K562 (cell line): ENCODE results near the gene GLYATL1. TPM values are rescaled to one million over a fixed set of nuclear protein-coding genes. Genes with fewer than 3 reads are reported as not detected.

Experiments
- ATAC-seq: fragments of 200-7000 bp; cut with Tn5 transposase; 3 replicates; pipeline ENCODE4 v1.9.1; 2020; ENCODE audit warnings: moderate library complexity
- BruUV-seq: library from RNA; stranded (reverse); fragments of 400-500 nt; replicated peaks from 2 replicates; lab custom pipeline; 2021; lab: Mats Ljungman, UMichigan
- CTCF ChIA-PET: fragments of 300-600 bp; formaldehyde crosslinking; extraction: SDS; loops from one replicate; lab custom pipeline; 2021; ENCODE audit warnings: low intra/inter-chr PET ratio; lab: Yijun Ruan, JAX
- POLR2A ChIA-PET: fragments of 300-600, 350-650 bp; sonication (Branson Sonifier 250); formaldehyde crosslinking; extraction: SDS; loops from one replicate; lab custom pipeline; 2021; ENCODE audit warnings: antibody characterized with exemption, inconsistent platforms; lab: Yijun Ruan, JAX
- DNase-seq, 4 experiments: peaks; one replicate each; pipeline versions ENCODE4 v3.0.0 to v3.0.0-alpha.2; 2011 to 2018; ENCODE audit warnings: low spot score in 3 of 4, mixed read lengths in 3 of 4; ENCODE audit errors: extremely low read depth in 1 of 4
- FAIRE-seq: peaks from 2 replicates; lab custom pipeline; 2011; peaks lifted over from hg19 to GRCh38; lab: Jason Lieb, UNC
- H2AFZ ChIP-seq: 2 replicates; pipeline ENCODE4 v1.6.0; 2011; ENCODE audit warnings: low read depth, low read length, control low read depth, inconsistent platforms
- H3K27ac ChIP-seq: fragments of 200-600 bp; 3 replicates; pipeline ENCODE4 v1.8.0; 2011; ENCODE audit warnings: low read depth, mild to moderate bottlenecking, control low read depth, inconsistent platforms, low read length, moderate library complexity, mixed read lengths; ENCODE audit errors: extremely low read depth
- H3K27me3 ChIP-seq, 2 experiments: fragments of 300-600 bp in 1 of 2; 2 replicates in 1 of 2; 3 replicates in 1 of 2; pipeline versions ENCODE4 v1.6.0 to v1.8.0; 2011; ENCODE audit warnings: inconsistent platforms in 2 of 2, low read length in 2 of 2, mild to moderate bottlenecking in 1 of 2, mixed read lengths in 1 of 2, moderate library complexity in 1 of 2; ENCODE audit not compliant: control insufficient read depth in 2 of 2, insufficient read depth in 2 of 2
- H3K36me3 ChIP-seq: fragments of 300-600 bp; 3 replicates; pipeline ENCODE4 v1.8.0; 2011; ENCODE audit warnings: mild to moderate bottlenecking, low read length, inconsistent platforms; ENCODE audit not compliant: control insufficient read depth, insufficient read depth
- H3K4me1 ChIP-seq, 2 experiments: fragments of 200-600 bp in 1 of 2; replicated peaks in 1 of 2; 2 replicates in 1 of 2; 3 replicates in 1 of 2; pipeline versions ENCODE4 v1.5.1 to v1.8.0; 2011; ENCODE audit warnings: inconsistent platforms in 2 of 2, low read length in 2 of 2, mild to moderate bottlenecking in 1 of 2, mixed read lengths in 1 of 2, moderate library complexity in 1 of 2; ENCODE audit not compliant: control insufficient read depth in 2 of 2, insufficient read depth in 2 of 2
- H3K4me2 ChIP-seq: 2 replicates; pipeline ENCODE4 v1.6.1; 2011; ENCODE audit warnings: low read length, control low read depth, inconsistent platforms, mixed read lengths; ENCODE audit not compliant: insufficient read depth
- H3K4me3 ChIP-seq: fragments of 200-600 bp; sonication (generic), shearing (Covaris generic); 2 replicates; pipeline ENCODE4 v1.5.1; 2016; ENCODE audit warnings: control low read depth, inconsistent platforms
- H3K79me2 ChIP-seq: fragments of 200-600 bp; 3 replicates; pipeline ENCODE4 v1.8.0; 2011; ENCODE audit warnings: low read length, inconsistent platforms; ENCODE audit not compliant: control insufficient read depth, insufficient read depth
- H3K9ac ChIP-seq, 2 experiments: 2 replicates each; pipeline versions ENCODE4 v1.6.0 to v1.6.1; 2011; ENCODE audit warnings: low read depth in 2 of 2, low read length in 2 of 2, control low read depth in 1 of 2, inconsistent platforms in 1 of 2, mild to moderate bottlenecking in 1 of 2, mixed read lengths in 1 of 2; ENCODE audit not compliant: insufficient read depth in 1 of 2
- H3K9me1 ChIP-seq: one replicate; pipeline ENCODE4 v1.6.0; 2011; ENCODE audit warnings: inconsistent platforms, mild to moderate bottlenecking, low read length, moderate library complexity; ENCODE audit not compliant: control insufficient read depth, insufficient read depth
- H3K9me3 ChIP-seq: replicated peaks from 2 replicates; pipeline ENCODE4 v1.5.1; 2011; ENCODE audit warnings: low read depth, low read length, inconsistent platforms; ENCODE audit not compliant: control insufficient read depth, insufficient read depth
- H4K20me1 ChIP-seq: replicated peaks from 2 replicates; pipeline ENCODE4 v1.6.1; 2011; ENCODE audit warnings: low read length, inconsistent platforms, mixed read lengths; ENCODE audit not compliant: control insufficient read depth, insufficient read depth
- HNRNPL ChIP-seq: fragments of 200-400 bp; formaldehyde crosslinking; IDR thresholded peaks from 2 replicates; pipeline ENCODE4 v1.6.1; 2017; ENCODE audit warnings: low read depth, mild to moderate bottlenecking, low read length
- TCFL5 ChIP-seq: fragments of 250-450 bp; sonication (Bioruptor Pico); conservative IDR thresholded peaks from 2 replicates; pipeline ENCODE4 v1.6.1; 2021; ENCODE audit warnings: mild to moderate bottlenecking, moderate library complexity, matching md5 sums
- ZNF561 ChIP-seq: fragments of 450-650 bp; formaldehyde crosslinking; conservative IDR thresholded peaks from 2 replicates; pipeline ENCODE4 v1.4.0; 2020; ENCODE audit warnings: mild to moderate bottlenecking, moderate library complexity
- WGBS: fragments of 100-300 bp; shearing (Covaris generic); methylation state at CpG from one replicate; pipeline ENCODE4 v1.1.6; 2016; ENCODE audit warnings: low coverage, mixed read lengths; ENCODE audit not compliant: insufficient coverage; ENCODE audit errors: missing lambda C conversion rate; 5-methylcytosine and 5-hydroxymethylcytosine counted together
- in situ Hi-C: fragments of 300-500 bp; cut with MboI; formaldehyde crosslinking; loops from 4 replicates; pipeline ENCODE4 v1.15.0; 2018; ENCODE audit warnings: inconsistent platforms, mixed read lengths
- intact Hi-C: fragments of 100-400 bp; cut with micrococcal nuclease; formaldehyde crosslinking; loops from 2 replicates; pipeline ENCODE4 v1.14.2; 2022
- polyA plus RNA-seq, 8 experiments: library from polyadenylated mRNA; depleted of rRNA in 4 of 8; stranded (reverse) in 5 of 8; unstranded in 3 of 8; fragments of >200 nt; fragmentation: Nextera tagmentation in 2 of 8; fragmentation: Illumina TruSeq in 1 of 8; extraction: Ambion mirVana in 2 of 8; extraction: Trizol in 1 of 8; gene quantifications; 2 replicates each; pipeline versions ENCODE4 v1.2.1 to v1.2.3, GENCODE V29; 2011 to 2014; ENCODE audit warnings: inconsistent platforms in 1 of 8, missing spikeins in 1 of 8
- total RNA-seq, 7 experiments: library from RNA; depleted of rRNA in 6 of 7; stranded (reverse); fragments of >200 nt in 6 of 7; fragmentation: Illumina TruSeq in 2 of 7; extraction: Trizol in 2 of 7; gene quantifications; 2 replicates each; pipeline versions ENCODE4 v1.2.1 to v1.2.3, GENCODE V29; 2011 to 2021; ENCODE audit warnings: low replicate concordance in 1 of 7
- TF ChIP-seq, protein P1 (sequence below): IDR thresholded peaks from 2 replicates; pipeline ENCODE4 v1.6.1; 2011; ENCODE audit warnings: borderline replicate concordance, low read depth, mild to moderate bottlenecking, moderate library complexity, low read length; ENCODE audit not compliant: insufficient read depth, poor library complexity, severe bottlenecking
- TF ChIP-seq, protein P2 (sequence below): fragments of 200-800 bp; sonication (Bioruptor generic); IDR thresholded peaks from 2 replicates; pipeline ENCODE4 v1.6.1; 2017; ENCODE audit warnings: missing genetic modification characterization, missing compliant biosample characterization
- TF ChIP-seq, protein P3 (sequence below): fragments of 250-450 bp; sonication (Bioruptor Pico); IDR thresholded peaks from 2 replicates; pipeline ENCODE4 v1.8.0; 2022; ENCODE audit warnings: inconsistent platforms, mild to moderate bottlenecking, moderate library complexity, borderline replicate concordance

The GLYATL1 gene
- total and polyA plus RNA-seq, 9 of the 15 experiments (the other 6 are each of a cell fraction or from before 2014, with no cell fraction given): not detected

DNA sequence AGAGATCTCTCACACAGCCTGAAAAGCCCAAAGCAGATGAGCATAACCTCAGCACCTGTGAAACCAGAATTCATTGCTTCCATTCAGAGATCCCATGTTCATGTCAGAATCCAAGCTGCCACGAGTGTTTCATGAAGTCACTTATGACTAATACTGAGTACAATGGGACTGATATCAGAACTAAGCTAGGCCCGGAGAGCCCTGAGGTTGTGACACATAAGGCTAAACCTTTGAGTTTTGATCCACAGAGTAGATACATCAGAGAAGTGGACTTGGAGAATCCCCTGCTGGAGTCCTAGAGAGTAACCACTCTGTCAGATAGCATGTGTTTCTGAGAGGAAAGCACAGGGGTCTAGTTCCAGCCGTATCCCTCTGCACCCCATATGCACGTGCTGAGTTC lies 890 bp upstream of the GLYATL1 start:
- Histone ChIP-seq H3K36me3 (no peaks in the 10 kb centered on the region), H3K79me2 (no peaks in the 10 kb centered on the region), H3K4me3 (no peak overlapping the region), H3K9me3 (no peaks in the 10 kb centered on the region), H3K4me1 (no peaks in the 10 kb centered on the region), H2AFZ (no peak overlapping the region), H3K4me2 (no peak overlapping the region), H3K9ac (no peak overlapping the region)
- ChIA-PET CTCF (no interaction called here), POLR2A (interaction anchor here (1.3 kb wide), 1 partner anchor 11 kb away, joined by 3 read pairs; no protein-coding TSS in a partner anchor)
- ATAC-seq (no peak), DNase-seq (no peak), FAIRE-seq (no peak)
- in situ Hi-C loops: no loop called here
- TF ChIP-seq HNRNPL (no peak), ZNF561 (no peak)
- TF ChIP-seq, protein P1, sequence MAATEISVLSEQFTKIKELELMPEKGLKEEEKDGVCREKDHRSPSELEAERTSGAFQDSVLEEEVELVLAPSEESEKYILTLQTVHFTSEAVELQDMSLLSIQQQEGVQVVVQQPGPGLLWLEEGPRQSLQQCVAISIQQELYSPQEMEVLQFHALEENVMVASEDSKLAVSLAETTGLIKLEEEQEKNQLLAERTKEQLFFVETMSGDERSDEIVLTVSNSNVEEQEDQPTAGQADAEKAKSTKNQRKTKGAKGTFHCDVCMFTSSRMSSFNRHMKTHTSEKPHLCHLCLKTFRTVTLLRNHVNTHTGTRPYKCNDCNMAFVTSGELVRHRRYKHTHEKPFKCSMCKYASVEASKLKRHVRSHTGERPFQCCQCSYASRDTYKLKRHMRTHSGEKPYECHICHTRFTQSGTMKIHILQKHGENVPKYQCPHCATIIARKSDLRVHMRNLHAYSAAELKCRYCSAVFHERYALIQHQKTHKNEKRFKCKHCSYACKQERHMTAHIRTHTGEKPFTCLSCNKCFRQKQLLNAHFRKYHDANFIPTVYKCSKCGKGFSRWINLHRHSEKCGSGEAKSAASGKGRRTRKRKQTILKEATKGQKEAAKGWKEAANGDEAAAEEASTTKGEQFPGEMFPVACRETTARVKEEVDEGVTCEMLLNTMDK: no peak
- TF ChIP-seq, all 486 proteins: peak for 0
- no peaks in the 10 kb centered on the region for H3K27me3 ChIP-seq
- 0% methylated on average over 4 of the region's 4 CpGs for WGBS
- BruUV-seq: no TSS peak
- no peak overlapping the region for H3K27ac ChIP-seq
- intact Hi-C loops: no loop called here
- H3K9me1 ChIP-seq: no peaks in the 10 kb centered on the region
- no peaks in the 10 kb centered on the region for H4K20me1 ChIP-seq

DNA sequence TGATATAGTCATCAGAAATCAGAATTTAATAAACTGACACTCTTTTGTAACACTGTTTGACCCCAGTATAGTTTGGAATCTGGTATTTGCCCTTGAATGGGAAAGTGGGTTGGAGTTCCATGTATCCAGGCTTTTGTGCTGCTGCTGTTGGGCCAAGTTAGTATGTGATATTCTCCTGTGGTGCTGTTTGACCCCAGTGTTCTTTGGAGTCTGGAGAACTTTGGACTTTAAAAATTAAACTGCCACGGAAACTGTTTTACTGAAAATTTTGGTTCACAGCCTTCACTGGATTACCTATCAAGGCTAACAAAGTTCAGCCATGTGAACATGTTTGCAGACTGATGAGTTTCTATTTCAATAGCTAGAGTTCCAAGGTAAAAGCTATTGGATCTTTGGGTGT lies 740 bp downstream of the GLYATL1 start:
- intact Hi-C loops: no loop called here
- Histone ChIP-seq H3K9me3 (no peaks in the 10 kb centered on the region), H3K27ac (no peak overlapping the region), H3K4me3 (no peak overlapping the region), H3K4me2 (no peak overlapping the region), H3K4me1 (no peaks in the 10 kb centered on the region), H2AFZ (no peak overlapping the region), H3K27me3 (no peaks in the 10 kb centered on the region), H4K20me1 (no peaks in the 10 kb centered on the region), H3K36me3 (no peaks in the 10 kb centered on the region)
- CTCF ChIA-PET: no interaction called here
- in situ Hi-C loops: no loop called here
- no peak for DNase-seq
- POLR2A ChIA-PET: no interaction called here
- BruUV-seq: no TSS peak
- 10% methylated on average over 1 of the region's 1 CpG for WGBS
- no peak for ATAC-seq
- TF ChIP-seq TCFL5 (CRISPR knock-in tag): no peak
- TF ChIP-seq, protein P2, sequence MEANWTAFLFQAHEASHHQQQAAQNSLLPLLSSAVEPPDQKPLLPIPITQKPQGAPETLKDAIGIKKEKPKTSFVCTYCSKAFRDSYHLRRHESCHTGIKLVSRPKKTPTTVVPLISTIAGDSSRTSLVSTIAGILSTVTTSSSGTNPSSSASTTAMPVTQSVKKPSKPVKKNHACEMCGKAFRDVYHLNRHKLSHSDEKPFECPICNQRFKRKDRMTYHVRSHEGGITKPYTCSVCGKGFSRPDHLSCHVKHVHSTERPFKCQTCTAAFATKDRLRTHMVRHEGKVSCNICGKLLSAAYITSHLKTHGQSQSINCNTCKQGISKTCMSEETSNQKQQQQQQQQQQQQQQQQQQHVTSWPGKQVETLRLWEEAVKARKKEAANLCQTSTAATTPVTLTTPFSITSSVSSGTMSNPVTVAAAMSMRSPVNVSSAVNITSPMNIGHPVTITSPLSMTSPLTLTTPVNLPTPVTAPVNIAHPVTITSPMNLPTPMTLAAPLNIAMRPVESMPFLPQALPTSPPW: no peak
- TF ChIP-seq, protein P3, sequence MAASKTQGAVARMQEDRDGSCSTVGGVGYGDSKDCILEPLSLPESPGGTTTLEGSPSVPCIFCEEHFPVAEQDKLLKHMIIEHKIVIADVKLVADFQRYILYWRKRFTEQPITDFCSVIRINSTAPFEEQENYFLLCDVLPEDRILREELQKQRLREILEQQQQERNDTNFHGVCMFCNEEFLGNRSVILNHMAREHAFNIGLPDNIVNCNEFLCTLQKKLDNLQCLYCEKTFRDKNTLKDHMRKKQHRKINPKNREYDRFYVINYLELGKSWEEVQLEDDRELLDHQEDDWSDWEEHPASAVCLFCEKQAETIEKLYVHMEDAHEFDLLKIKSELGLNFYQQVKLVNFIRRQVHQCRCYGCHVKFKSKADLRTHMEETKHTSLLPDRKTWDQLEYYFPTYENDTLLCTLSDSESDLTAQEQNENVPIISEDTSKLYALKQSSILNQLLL (CRISPR knock-in tag): no peak
- TF ChIP-seq, all 486 proteins: peak for 0
- no peaks in the 10 kb centered on the region for H3K9me1 ChIP-seq
- H3K9ac ChIP-seq: no peak overlapping the region
- no peak for FAIRE-seq
- no peaks in the 10 kb centered on the region for H3K79me2 ChIP-seq
